Measurements from ENCODE around the gene RNF208. TPM values are rescaled to one million over a fixed set of nuclear protein-coding genes. Genes with fewer than 3 reads are reported as not detected.

Gene RNF208
- total and polyA plus RNA-seq, 2 of the 4 experiments (the other 2 are of a cell fraction): 1.2 TPM; not detected in 1

DNA sequence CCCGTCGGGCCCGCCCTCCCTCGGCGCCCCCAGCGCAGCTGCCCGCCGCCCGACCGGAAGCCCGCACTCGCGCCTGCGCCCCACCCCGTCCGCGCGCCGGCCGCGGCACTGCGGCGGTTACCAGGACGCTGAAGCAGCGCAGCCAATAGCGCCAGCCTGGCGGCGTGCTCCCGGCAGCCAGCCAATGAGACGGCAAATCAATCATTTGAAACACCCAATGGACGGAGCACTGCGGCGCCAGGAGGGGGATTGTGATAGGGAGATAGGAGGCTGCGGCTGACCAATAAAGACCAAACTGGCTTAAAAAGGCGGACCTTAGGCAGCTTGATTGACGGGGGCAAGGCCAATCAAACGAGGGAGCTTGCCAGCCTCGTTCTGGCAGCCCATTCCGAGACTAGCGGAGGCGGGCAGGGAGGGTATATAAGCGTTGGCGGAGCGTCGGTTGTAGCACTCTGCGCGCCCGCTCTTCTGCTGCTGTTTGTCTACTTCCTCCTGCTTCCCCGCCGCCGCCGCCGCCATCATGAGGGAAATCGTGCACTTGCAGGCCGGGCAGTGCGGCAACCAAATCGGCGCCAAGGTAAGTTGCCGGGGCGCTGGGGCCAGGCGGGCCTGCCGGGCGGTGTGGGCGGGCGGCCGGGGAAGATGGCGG is 18.9 kb upstream of the RNF208 start, which contains the start of gene TUBB4B:
TSS of gene TUBB4B (plus strand) at position 447 of the 649 bp plus-strand sequence. CDS start at position 521, 74 bp downstream.
- Histone ChIP-seq H3K4me1 (ENCODE audit: control insufficient read depth, insufficient read depth, low read length) (peaks cover 9% of the 10 kb centered on the region; the same call in 1 of the 2 replicates), H3K18ac (ENCODE audit: low read depth, low read length) (no peak within 1 kb of the TSS; the same call in 1 of the 2 replicates), H3K27me3 (ENCODE audit: control insufficient read depth, insufficient read depth, low read length) (no peaks in the 10 kb centered on the region), H4K20me1 (ENCODE audit: insufficient read depth, low read length) (peaks cover 38% of the 10 kb centered on the region), H3K4me2 (ENCODE audit: low read depth, low read length) (peak within 1 kb of the TSS; percentile 94), H2BK5ac (ENCODE audit: low read depth, low read length, poor library complexity, severe bottlenecking) (peak within 1 kb of the TSS; percentile 81), H4K91ac (ENCODE audit: insufficient read depth, low read depth, low read length) (peak within 1 kb of the TSS; percentile 76), H3K4ac (ENCODE audit: low read depth, low read length) (peak within 1 kb of the TSS; percentile 87), H2BK15ac (ENCODE audit: low read depth, low read length) (no peak within 1 kb of the TSS), H3K23ac (ENCODE audit: low read depth, low read length) (peak within 1 kb of the TSS; percentile 94), H2BK20ac (ENCODE audit: low read depth, low read length) (no peak within 1 kb of the TSS), H3K36me3 (ENCODE audit: control insufficient read depth, insufficient read depth, low read length) (peaks cover 19% of the 10 kb centered on the region), H3K4me3 (ENCODE audit: insufficient read depth, low read depth, low read length) (peak within 1 kb of the TSS; percentile 59), H3K9me1 (ENCODE audit: insufficient read depth, low read length) (peaks cover 4% of the 10 kb centered on the region), H3K56ac (ENCODE audit: extremely low read depth, insufficient read depth, low read length) (peak within 1 kb of the TSS; percentile 77), H3K9me3 (ENCODE audit: control insufficient read depth, insufficient read depth, low read length) (no peaks in the 10 kb centered on the region), H3K9ac (ENCODE audit: low read depth, low read length) (peak within 1 kb of the TSS; percentile 90), H3K14ac (replicated peaks; ENCODE audit: low read depth, low read length) (peak within 1 kb of the TSS; percentile 91), H2AK9ac (replicated peaks; ENCODE audit: low read depth, low read length, poor library complexity) (peak within 1 kb of the TSS; percentile 97), H3K79me1 (ENCODE audit: low read depth in 1 of 2, low read length in 2 of 2) (peaks cover 12 to 55% of the 10 kb centered on the region in 2 experiments; a peak in 3 of 4 replicates), H4K8ac (ENCODE audit: low read depth in 2 of 2, low read length in 2 of 2) (peak within 1 kb of the TSS; percentile 36 to 77; a peak in 2 of 4 replicates), H2AFZ (replicated peaks; ENCODE audit: low read length, poor library complexity) (peak within 1 kb of the TSS; percentile 91), H2BK120ac (ENCODE audit: low read depth, low read length) (peak within 1 kb of the TSS; percentile 43), H2AK5ac (ENCODE audit: low read depth, low read length) (peak within 1 kb of the TSS; percentile 94), H4K5ac (ENCODE audit: low read depth, low read length) (peak within 1 kb of the TSS; percentile 10), H3K27ac (ENCODE audit: insufficient read depth, low read length) (peak within 1 kb of the TSS; percentile 91)
- ATAC-seq (ENCODE audit: low read depth) (peak; percentile 81), DNase-seq (peak; percentile 100)
- ChIA-PET POLR2A (ENCODE audit: unreplicated experiment) (interaction anchor here (0.5 to 0.9 kb wide), 8 partner anchors 14 to 117 kb away, joined by 3 to 5 read pairs (median 4); partner anchors contain the start of genes NELFB and RNF208), CTCF (no interaction called here)
- WGBS, 2 experiments (ENCODE audit: extremely low coverage in 2 of 2, insufficient read length in 1 of 2): 1% methylated on average over 16 of the region's 67 CpGs; no CpG with 5 or more reads in 1 of the 2 experiments
- intact Hi-C loops (cut with micrococcal nuclease): no loop called here
- dilution Hi-C loops (cut with HindIII; ENCODE audit: low sequenced_read_pairs, unreplicated experiment): no loop called here
- in situ Hi-C loops (cut with MboI; ENCODE audit: low sequenced_read_pairs): no loop called here
- BruUV-seq (replicated peaks): no TSS peak
- TF ChIP-seq RFX5 (IDR thresholded peaks at IDR 0.05; ENCODE audit: low read depth, low read length) (peak; percentile 5; the same call in 1 of the 2 replicates), POLR2A (IDR thresholded peaks at IDR 0.05; ENCODE audit: low read depth, low read length) (peak; percentile 100), MXI1 (IDR thresholded peaks at IDR 0.05; ENCODE audit: borderline replicate concordance, low read depth, low read length) (peak; percentile 71; the same call in 1 of the 2 replicates), CEBPB (IDR thresholded peaks at IDR 0.05; ENCODE audit: low read depth, low read length) (no peak), SMC3 (IDR thresholded peaks at IDR 0.05; ENCODE audit: low read depth, low read length) (no peak), BHLHE40 (IDR thresholded peaks at IDR 0.05; ENCODE audit: low read depth, low read length) (no peak), FOS (IDR thresholded peaks at IDR 0.05; ENCODE audit: low read depth, low read length) (peak; percentile 93), CHD1 (IDR thresholded peaks at IDR 0.05; ENCODE audit: low read depth, low read length) (peak; percentile 46; the same call in 1 of the 2 replicates), MAFK (IDR thresholded peaks at IDR 0.05; ENCODE audit: low read depth, low read length) (no peak), ELK1 (IDR thresholded peaks at IDR 0.05; ENCODE audit: borderline replicate concordance, low read depth, low read length) (no peak), RCOR1 (IDR thresholded peaks at IDR 0.05; ENCODE audit: insufficient replicate concordance, low read length) (no peak), MAZ (IDR thresholded peaks at IDR 0.05; ENCODE audit: borderline replicate concordance, low read depth, low read length) (no peak; the same call in 1 of the 2 replicates)
- TF ChIP-seq, protein P1, sequence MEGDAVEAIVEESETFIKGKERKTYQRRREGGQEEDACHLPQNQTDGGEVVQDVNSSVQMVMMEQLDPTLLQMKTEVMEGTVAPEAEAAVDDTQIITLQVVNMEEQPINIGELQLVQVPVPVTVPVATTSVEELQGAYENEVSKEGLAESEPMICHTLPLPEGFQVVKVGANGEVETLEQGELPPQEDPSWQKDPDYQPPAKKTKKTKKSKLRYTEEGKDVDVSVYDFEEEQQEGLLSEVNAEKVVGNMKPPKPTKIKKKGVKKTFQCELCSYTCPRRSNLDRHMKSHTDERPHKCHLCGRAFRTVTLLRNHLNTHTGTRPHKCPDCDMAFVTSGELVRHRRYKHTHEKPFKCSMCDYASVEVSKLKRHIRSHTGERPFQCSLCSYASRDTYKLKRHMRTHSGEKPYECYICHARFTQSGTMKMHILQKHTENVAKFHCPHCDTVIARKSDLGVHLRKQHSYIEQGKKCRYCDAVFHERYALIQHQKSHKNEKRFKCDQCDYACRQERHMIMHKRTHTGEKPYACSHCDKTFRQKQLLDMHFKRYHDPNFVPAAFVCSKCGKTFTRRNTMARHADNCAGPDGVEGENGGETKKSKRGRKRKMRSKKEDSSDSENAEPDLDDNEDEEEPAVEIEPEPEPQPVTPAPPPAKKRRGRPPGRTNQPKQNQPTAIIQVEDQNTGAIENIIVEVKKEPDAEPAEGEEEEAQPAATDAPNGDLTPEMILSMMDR (conservative IDR thresholded peaks at IDR 0.05; ENCODE audit: low read depth, low read length): 0 out of 2 replicates have a peak, but pooled peaks have one; percentile 5
- TF ChIP-seq, protein P2, sequence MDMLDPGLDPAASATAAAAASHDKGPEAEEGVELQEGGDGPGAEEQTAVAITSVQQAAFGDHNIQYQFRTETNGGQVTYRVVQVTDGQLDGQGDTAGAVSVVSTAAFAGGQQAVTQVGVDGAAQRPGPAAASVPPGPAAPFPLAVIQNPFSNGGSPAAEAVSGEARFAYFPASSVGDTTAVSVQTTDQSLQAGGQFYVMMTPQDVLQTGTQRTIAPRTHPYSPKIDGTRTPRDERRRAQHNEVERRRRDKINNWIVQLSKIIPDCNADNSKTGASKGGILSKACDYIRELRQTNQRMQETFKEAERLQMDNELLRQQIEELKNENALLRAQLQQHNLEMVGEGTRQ (IDR thresholded peaks at IDR 0.05; ENCODE audit: low read depth, low read length): peak; percentile 8; the same call in 1 of the 2 replicates
